GM12878 (cell line): Measurements from ENCODE around the gene RBM8A. TPM values are rescaled to one million over a fixed set of nuclear protein-coding genes. Genes with fewer than 3 reads are reported as not detected.

Experiments used
- ASH2L ChIP-seq: fragments of 300-600, 200-600 bp; sonication (generic); IDR thresholded peaks from 2 replicates; pipeline ENCODE4 v1.6.1; 2017; ENCODE audit warnings: low read depth, mild to moderate bottlenecking, borderline replicate concordance
- BCL3 ChIP-seq: IDR thresholded peaks from 2 replicates; pipeline ENCODE4 v1.6.1; 2011; ENCODE audit warnings: borderline replicate concordance, low read depth, mild to moderate bottlenecking, moderate library complexity, low read length; ENCODE audit not compliant: insufficient read depth, poor library complexity, severe bottlenecking
- CREB1 ChIP-seq: IDR thresholded peaks from 2 replicates; pipeline ENCODE4 v1.6.1; 2012; ENCODE audit warnings: low read depth, mild to moderate bottlenecking, inconsistent platforms
- CREM ChIP-seq: IDR thresholded peaks from 2 replicates; pipeline ENCODE4 v1.6.1; 2014; ENCODE audit warnings: antibody characterized with exemption, low read depth
- E2F4 ChIP-seq: IDR thresholded peaks from 2 replicates; pipeline ENCODE4 v1.6.1; 2012; ENCODE audit warnings: low read depth, low read length, improper control_type of control experiment
- HCFC1 ChIP-seq: fragments of 150-350 bp; IDR thresholded peaks from 2 replicates; pipeline ENCODE4 v1.6.1; 2014; ENCODE audit warnings: low read length
- IRF4 ChIP-seq: IDR thresholded peaks from 2 replicates; pipeline ENCODE4 v1.6.1; 2011; ENCODE audit warnings: low read depth, low read length
- JUND ChIP-seq: IDR thresholded peaks from 2 replicates; pipeline ENCODE4 v1.6.1; 2012; ENCODE audit warnings: low read depth, mild to moderate bottlenecking, low read length, improper control_type of control experiment, moderate library complexity
- MLLT1 ChIP-seq: fragments of 450-650 bp; IDR thresholded peaks from 2 replicates; pipeline ENCODE4 v1.6.1; 2016; ENCODE audit warnings: mild to moderate bottlenecking
- PAX8 ChIP-seq: fragments of 450-650 bp; IDR thresholded peaks from 2 replicates; pipeline ENCODE4 v1.6.1; 2017; ENCODE audit warnings: mild to moderate bottlenecking, moderate library complexity
- PML ChIP-seq: IDR thresholded peaks from 2 replicates; pipeline ENCODE4 v1.6.1; 2012; ENCODE audit warnings: low read length, inconsistent platforms
- PRDM15 ChIP-seq: fragments of 450-650 bp; formaldehyde crosslinking; IDR thresholded peaks from 2 replicates; pipeline ENCODE4 v1.4.0; 2020; ENCODE audit warnings: mild to moderate bottlenecking, moderate library complexity
- RAD51 ChIP-seq: fragments of 450-650 bp; IDR thresholded peaks from 2 replicates; pipeline ENCODE4 v1.6.1; 2016; ENCODE audit warnings: moderate library complexity, mild to moderate bottlenecking, inconsistent platforms
- SREBF1 ChIP-seq: IDR thresholded peaks from 2 replicates; pipeline ENCODE4 v1.6.1; 2012; ENCODE audit warnings: mild to moderate bottlenecking, low read length
- STAT1 ChIP-seq: fragments of 450-650 bp; conservative IDR thresholded peaks from 2 replicates; pipeline ENCODE4 v1.6.1; 2014; ENCODE audit warnings: antibody characterized with exemption, mild to moderate bottlenecking
- SUZ12 ChIP-seq: fragments of 200-600 bp; sonication (generic); IDR thresholded peaks from one replicate; pipeline ENCODE4 v1.6.1; 2018; ENCODE audit warnings: antibody characterized with exemption, mild to moderate bottlenecking; ENCODE audit not compliant: unreplicated experiment
- ZBTB40 ChIP-seq: fragments of 450-650 bp; IDR thresholded peaks from 2 replicates; pipeline ENCODE4 v1.6.1; 2016; ENCODE audit warnings: mild to moderate bottlenecking, moderate library complexity, borderline replicate concordance
- ZNF622 ChIP-seq: fragments of 450-650 bp; IDR thresholded peaks from 2 replicates; pipeline ENCODE4 v1.6.1; 2017; ENCODE audit warnings: mild to moderate bottlenecking, inconsistent platforms
- polyA plus RNA-seq, 11 experiments: library from polyadenylated mRNA; depleted of rRNA in 4 of 11; unstranded in 6 of 11; stranded (reverse) in 5 of 11; fragments of >200 nt; fragmentation: Nextera tagmentation in 4 of 11; fragmentation: Illumina TruSeq in 1 of 11; extraction: Ambion mirVana in 4 of 11; extraction: Trizol in 1 of 11; gene quantifications; 1 replicate in 1 of 11; 2 replicates in 10 of 11; pipeline versions ENCODE4 v1.2.1 to v1.2.3, GENCODE V29; 2011 to 2016; ENCODE audit warnings: inconsistent platforms in 2 of 11, missing spikeins in 2 of 11, low read depth in 1 of 11
- total RNA-seq, 4 experiments: library from RNA; depleted of rRNA in 3 of 4; stranded (reverse); fragments of >200 nt in 3 of 4; fragmentation: Illumina TruSeq in 1 of 4; extraction: Trizol in 1 of 4; gene quantifications; 2 replicates each; pipeline versions ENCODE4 v1.2.1 to v1.2.3, GENCODE V29; 2013 to 2021

The RBM8A gene
- total and polyA plus RNA-seq, 10 of the 15 experiments (the other 5 are each of a cell fraction or from before 2014, with no cell fraction given): 110 to 1,248 (median 248) TPM

- peak; percentile 72 for TF ChIP-seq E2F4
- no peak for TF ChIP-seq JUND
- TF ChIP-seq SREBF1: peak; percentile 51; the same call in 1 of the 2 replicates
- peak; percentile 61; the same call in 1 of the 2 replicates for TF ChIP-seq ASH2L
- peak; percentile 97 for TF ChIP-seq MLLT1
- TF ChIP-seq SUZ12: no peak
- TF ChIP-seq ZNF622: no peak
- peak; percentile 96 for TF ChIP-seq PML
- TF ChIP-seq RAD51: no peak; the same call in 1 of the 2 replicates
- TF ChIP-seq HCFC1: peak; percentile 62; the same call in 1 of the 2 replicates
- no peak for TF ChIP-seq PRDM15 (CRISPR knock-in tag)
- TF ChIP-seq ZBTB40: peak; percentile 80; the same call in 1 of the 2 replicates
- no peak for TF ChIP-seq STAT1
- no peak for TF ChIP-seq IRF4
- peak; percentile 92 for TF ChIP-seq CREM
- TF ChIP-seq CREB1: peak; percentile 95
- TF ChIP-seq PAX8: peak; percentile 89; the same call in 1 of the 2 replicates
- TF ChIP-seq BCL3: peak; percentile 18
These were observed at the start of gene RBM8A (continued) for GRCh38 chr1:145927063-145927886.
